ENCODE measurements around the gene SLC39A2.
"Not testable (repeated sequence)": the region's sequence is repeated elsewhere in the genome, so short reads cannot be mapped to it uniquely, and the experiment has no call there.

SLC39A2 gene, protein sequence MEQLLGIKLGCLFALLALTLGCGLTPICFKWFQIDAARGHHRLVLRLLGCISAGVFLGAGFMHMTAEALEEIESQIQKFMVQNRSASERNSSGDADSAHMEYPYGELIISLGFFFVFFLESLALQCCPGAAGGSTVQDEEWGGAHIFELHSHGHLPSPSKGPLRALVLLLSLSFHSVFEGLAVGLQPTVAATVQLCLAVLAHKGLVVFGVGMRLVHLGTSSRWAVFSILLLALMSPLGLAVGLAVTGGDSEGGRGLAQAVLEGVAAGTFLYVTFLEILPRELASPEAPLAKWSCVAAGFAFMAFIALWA

DNA sequence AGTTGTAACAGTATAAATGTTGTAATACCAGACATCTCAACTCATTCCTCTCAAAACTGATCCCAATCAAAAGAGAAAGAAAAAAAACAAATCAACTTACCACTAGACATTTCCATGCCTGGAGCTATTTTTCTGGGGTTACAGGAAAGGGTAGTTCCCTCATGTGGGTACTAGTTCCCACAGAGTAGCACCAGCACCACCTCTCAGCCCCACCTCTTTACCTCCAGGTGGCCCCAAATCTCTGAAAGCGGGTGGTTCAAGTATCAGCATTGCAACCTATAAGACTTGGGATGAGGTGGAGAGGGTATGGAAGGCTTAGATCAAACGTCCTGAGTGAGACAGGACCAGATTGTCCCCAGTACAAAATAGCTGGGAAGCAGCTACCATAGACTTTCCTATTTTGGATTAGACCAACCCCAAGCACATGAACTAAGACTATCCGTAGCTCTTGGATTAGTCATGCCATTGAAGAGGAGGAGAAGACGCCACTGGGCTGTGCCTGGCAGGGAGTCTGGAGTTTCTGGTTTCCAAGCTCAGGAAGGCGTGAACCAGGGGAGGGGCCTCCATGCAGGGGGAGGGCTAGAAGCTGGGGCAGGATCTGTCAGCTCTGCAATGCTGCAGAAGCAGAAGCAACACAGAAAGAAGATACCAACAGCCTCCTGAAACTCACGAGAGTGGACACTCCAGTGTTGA is at the start of gene SLC39A2:
Gene SLC39A2 (plus strand): TSS at position 620 of the 693 bp plus-strand sequence. CDS start 154 bp downstream, outside the sequence.
- DNase-seq (ENCODE audit: low read depth) = peak; percentile 92
- H3K4me3 ChIP-seq (ENCODE audit: low read depth, low read length) = no peak within 1 kb of the TSS
- TF ChIP-seq CTCF (conservative IDR thresholded peaks at IDR 0.05; ENCODE audit: low read depth, low read length) = no peak

DNA sequence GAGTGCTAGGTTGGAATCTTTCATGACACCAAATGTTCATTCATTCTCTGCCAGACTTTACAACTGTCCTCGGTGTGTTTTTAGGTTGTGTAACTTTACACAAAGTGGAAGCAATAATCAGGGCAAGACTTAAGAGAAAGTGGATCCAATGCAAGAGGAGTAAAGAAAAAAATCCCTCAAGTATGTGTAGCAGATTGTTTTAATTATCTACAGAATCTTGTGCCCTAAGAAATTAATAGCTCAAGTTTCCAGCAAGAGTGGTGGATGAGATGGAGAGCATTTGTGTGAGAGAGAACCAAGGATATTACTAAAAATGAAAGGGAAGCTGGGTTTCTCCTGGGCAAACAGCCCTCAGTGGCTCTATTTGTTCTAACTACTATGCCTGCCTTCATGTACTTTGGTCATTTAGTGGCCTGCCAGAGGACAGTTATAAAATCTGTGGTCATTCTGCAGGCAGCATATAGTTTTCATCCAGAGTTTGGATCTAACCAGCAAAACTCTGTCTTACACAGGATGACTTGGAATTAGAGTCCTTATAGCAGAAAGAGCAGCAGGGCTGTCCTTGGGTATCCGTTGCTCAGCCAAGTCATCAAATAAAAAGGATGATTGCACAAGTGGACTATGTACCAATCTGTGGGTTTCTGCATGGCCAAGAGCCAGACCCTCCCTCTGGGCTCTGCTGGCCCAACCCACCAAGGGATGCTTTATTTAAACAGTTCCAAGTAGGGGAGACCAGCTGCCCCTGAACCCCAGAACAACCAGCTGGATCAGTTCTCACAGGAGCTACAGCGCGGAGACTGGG is 44.2 kb upstream of the SLC39A2 start, which contains the start of gene RNASE2:
Gene RNASE2 (plus strand): TSS at position 752 of the 802 bp plus-strand sequence. CDS start 285 bp downstream, outside the sequence.
- DNase-seq (ENCODE audit: low read depth); H3K4me3 ChIP-seq (ENCODE audit: low read depth, low read length): not testable (repeated sequence)

DNA sequence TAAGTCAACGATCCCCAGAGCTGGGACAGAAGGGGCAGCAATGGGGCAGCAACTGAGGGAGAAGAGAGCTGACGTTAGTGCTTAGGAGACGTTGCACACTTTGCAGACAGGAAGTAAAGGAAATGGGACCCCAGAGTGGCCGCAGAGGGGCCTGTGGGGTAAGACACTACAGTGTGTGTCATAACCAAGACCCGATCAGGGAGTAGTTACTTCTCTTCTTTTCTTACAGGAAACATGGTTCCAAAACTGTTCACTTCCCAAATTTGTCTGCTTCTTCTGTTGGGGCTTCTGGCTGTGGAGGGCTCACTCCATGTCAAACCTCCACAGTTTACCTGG is 43.6 kb upstream of the SLC39A2 start:
- DNase-seq (ENCODE audit: low read depth) = not testable (repeated sequence)

GRCh38 chr14:20956376-20956976 is 42.6 kb upstream of the SLC39A2 start:
- DNase-seq (ENCODE audit: low read depth) = no peak
- no peak for TF ChIP-seq CTCF (conservative IDR thresholded peaks at IDR 0.05; ENCODE audit: low read depth, low read length)
- H3K4me3 ChIP-seq (ENCODE audit: low read depth, low read length) = no peak overlapping the region

More for the DNA sequence above, 43.6 kb upstream of the SLC39A2 start:
- not testable (repeated sequence) for H3K4me3 ChIP-seq (ENCODE audit: low read depth, low read length)

GRCh38 chr14:20958946-20959345 is 40.1 kb upstream of the SLC39A2 start:
- H3K4me3 ChIP-seq (ENCODE audit: low read depth, low read length); DNase-seq (ENCODE audit: low read depth): not testable (repeated sequence)

- no peak overlapping the region for H3K4me3 ChIP-seq (ENCODE audit: low read depth, low read length)
- DNase-seq (ENCODE audit: low read depth) = no peak
- TF ChIP-seq CTCF (conservative IDR thresholded peaks at IDR 0.05; ENCODE audit: low read depth, low read length) = no peak
Measured at GRCh38 chr14:20969336-20969735, 29.8 kb upstream of the SLC39A2 start.

DNA sequence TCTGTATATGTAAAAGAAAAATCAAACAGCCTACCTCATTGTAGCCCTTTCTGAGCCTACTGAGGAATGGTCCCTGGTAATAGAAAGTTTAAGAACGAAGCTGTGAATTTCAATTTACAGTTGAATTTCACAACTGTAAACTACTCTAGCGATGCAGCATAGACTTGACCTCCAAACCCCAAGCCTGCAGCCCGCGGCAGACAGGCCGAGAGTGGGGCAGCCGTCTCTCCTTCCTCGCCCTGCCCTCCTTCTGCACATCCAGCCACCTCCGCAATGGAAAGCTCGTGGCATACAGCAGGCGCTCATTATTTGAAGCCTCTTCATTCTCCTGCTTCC is 28.5 kb upstream of the SLC39A2 start:
- peak overlapping the region; percentile 71 for H3K4me3 ChIP-seq (ENCODE audit: low read depth, low read length)
- TF ChIP-seq CTCF (conservative IDR thresholded peaks at IDR 0.05; ENCODE audit: low read depth, low read length) = no peak
- no peak for DNase-seq (ENCODE audit: low read depth)

- peak; percentile 94 for TF ChIP-seq CTCF (conservative IDR thresholded peaks at IDR 0.05; ENCODE audit: low read depth, low read length)
- peak; percentile 91 for DNase-seq (ENCODE audit: low read depth)
Measured at GRCh38 chr14:20970983-20971704, 27.9 kb upstream of the SLC39A2 start.

More at GRCh38 chr14:20970983-20971704, 27.9 kb upstream of the SLC39A2 start:
- H3K4me3 ChIP-seq (ENCODE audit: low read depth, low read length) = peak overlapping the region; percentile 71

Measured in choroid plexus epithelial cell (primary cell).